Measurements from ENCODE around the gene GTF2A2. TPM values are rescaled to one million over a fixed set of nuclear protein-coding genes. Genes with fewer than 3 reads are reported as not detected.

GTF2A2 gene
- total RNA-seq, 1 donor from 2014 or later = 109 TPM

GRCh38 chr15:59591356-59591755, 66.0 kb downstream of the GTF2A2 start:
- peak overlapping the region; percentile 61 for H3K27ac Mint-ChIP-seq
- H3K27me3 Mint-ChIP-seq = no peaks in the 10 kb centered on the region
- no peaks in the 10 kb centered on the region for H3K9me3 Mint-ChIP-seq (ENCODE audit: low read depth)
- TF ChIP-seq, protein P1, sequence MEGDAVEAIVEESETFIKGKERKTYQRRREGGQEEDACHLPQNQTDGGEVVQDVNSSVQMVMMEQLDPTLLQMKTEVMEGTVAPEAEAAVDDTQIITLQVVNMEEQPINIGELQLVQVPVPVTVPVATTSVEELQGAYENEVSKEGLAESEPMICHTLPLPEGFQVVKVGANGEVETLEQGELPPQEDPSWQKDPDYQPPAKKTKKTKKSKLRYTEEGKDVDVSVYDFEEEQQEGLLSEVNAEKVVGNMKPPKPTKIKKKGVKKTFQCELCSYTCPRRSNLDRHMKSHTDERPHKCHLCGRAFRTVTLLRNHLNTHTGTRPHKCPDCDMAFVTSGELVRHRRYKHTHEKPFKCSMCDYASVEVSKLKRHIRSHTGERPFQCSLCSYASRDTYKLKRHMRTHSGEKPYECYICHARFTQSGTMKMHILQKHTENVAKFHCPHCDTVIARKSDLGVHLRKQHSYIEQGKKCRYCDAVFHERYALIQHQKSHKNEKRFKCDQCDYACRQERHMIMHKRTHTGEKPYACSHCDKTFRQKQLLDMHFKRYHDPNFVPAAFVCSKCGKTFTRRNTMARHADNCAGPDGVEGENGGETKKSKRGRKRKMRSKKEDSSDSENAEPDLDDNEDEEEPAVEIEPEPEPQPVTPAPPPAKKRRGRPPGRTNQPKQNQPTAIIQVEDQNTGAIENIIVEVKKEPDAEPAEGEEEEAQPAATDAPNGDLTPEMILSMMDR (IDR thresholded peaks at IDR 0.05; ENCODE audit: unreplicated experiment) = no peak
- no peak overlapping the region for H3K4me3 Mint-ChIP-seq (ENCODE audit: low read depth)
- peaks cover 33% of the 10 kb centered on the region for H3K4me1 Mint-ChIP-seq (ENCODE audit: low read depth)
- DNase-seq (ENCODE audit: low spot score, unreplicated experiment) = no peak
- no peaks in the 10 kb centered on the region for H3K36me3 Mint-ChIP-seq (ENCODE audit: insufficient read depth)

GRCh38 chr15:59590027-59590426, 67.3 kb downstream of the GTF2A2 start:
- Mint-ChIP-seq H3K4me1 (ENCODE audit: low read depth) (peaks cover 24% of the 10 kb centered on the region), H3K9me3 (ENCODE audit: low read depth) (no peaks in the 10 kb centered on the region), H3K27ac (no peak overlapping the region), H3K27me3 (no peaks in the 10 kb centered on the region), H3K36me3 (ENCODE audit: insufficient read depth) (no peaks in the 10 kb centered on the region), H3K4me3 (ENCODE audit: low read depth) (no peak overlapping the region)
- TF ChIP-seq, protein P1 (IDR thresholded peaks at IDR 0.05; ENCODE audit: unreplicated experiment) = no peak
- DNase-seq (ENCODE audit: low spot score, unreplicated experiment) = no peak

Other genes starting within 250 kb of the GTF2A2 start
- gene FAM81A, start 219.3 kb downstream of the GTF2A2 start, total RNA-seq = 0.34 and 0.58 TPM in 2 replicates
- 4.6 and 5.6 TPM in 2 replicates for gene GCNT3, start 45.7 kb downstream of the GTF2A2 start, total RNA-seq
- 58.2 and 62.4 TPM in 2 replicates for gene BNIP2, start 31.8 kb upstream of the GTF2A2 start, total RNA-seq